H9 (cell line): ENCODE data around the gene CST6. TPM values are rescaled to one million over a fixed set of nuclear protein-coding genes. Genes with fewer than 3 reads are reported as not detected.

Source experiments
- DNase-seq: peaks from one replicate; pipeline ENCODE4 v3.0.0-alpha.2; 2017
- H2AFZ ChIP-seq: one replicate; pipeline ENCODE4 v1.6.1; 2013; ENCODE audit warnings: mild to moderate bottlenecking, low read length, control low read depth, moderate library complexity
- H2AK5ac ChIP-seq: 2 replicates; pipeline ENCODE4 v1.6.1; 2013; ENCODE audit warnings: low read length, control low read depth, mixed read lengths; ENCODE audit not compliant: insufficient read length
- H2BK120ac ChIP-seq: one replicate; pipeline ENCODE4 v1.6.1; 2013; ENCODE audit warnings: low read depth, mild to moderate bottlenecking, low read length, control low read depth, inconsistent platforms; ENCODE audit not compliant: poor library complexity, severe bottlenecking
- H2BK12ac ChIP-seq: 2 replicates; pipeline ENCODE4 v1.6.1; 2013; ENCODE audit warnings: low read length, control low read depth, mixed read lengths, low read depth; ENCODE audit not compliant: insufficient read length
- H2BK15ac ChIP-seq: 2 replicates; pipeline ENCODE4 v1.6.1; 2013; ENCODE audit warnings: low read depth, low read length, control low read depth
- H2BK20ac ChIP-seq: one replicate; pipeline ENCODE4 v1.6.1; 2013; ENCODE audit warnings: low read depth, mild to moderate bottlenecking, low read length, control low read depth, inconsistent platforms; ENCODE audit not compliant: poor library complexity, severe bottlenecking
- H2BK5ac ChIP-seq: 2 replicates; pipeline ENCODE4 v1.6.1; 2013; ENCODE audit warnings: low read length, control low read depth, mixed read lengths; ENCODE audit not compliant: insufficient read length
- H3K14ac ChIP-seq: 2 replicates; pipeline ENCODE4 v1.6.1; 2013; ENCODE audit warnings: low read length, control low read depth; ENCODE audit not compliant: insufficient read depth
- H3K18ac ChIP-seq: 2 replicates; pipeline ENCODE4 v1.6.1; 2013; ENCODE audit warnings: low read depth, mild to moderate bottlenecking, mixed read lengths, low read length, control low read depth; ENCODE audit not compliant: insufficient read length
- H3K23ac ChIP-seq: 2 replicates; pipeline ENCODE4 v1.6.1; 2013; ENCODE audit warnings: low read length, control low read depth, mixed read lengths, low read depth; ENCODE audit not compliant: insufficient read length
- H3K23me2 ChIP-seq: 2 replicates; pipeline ENCODE4 v1.6.1; 2013; ENCODE audit warnings: low read depth, mild to moderate bottlenecking, mixed read lengths, low read length, control low read depth; ENCODE audit not compliant: insufficient read length, poor library complexity, severe bottlenecking
- H3K27ac ChIP-seq: 2 replicates; pipeline ENCODE4 v1.5.1; 2013; ENCODE audit warnings: low read length, control low read depth, mixed read lengths, low read depth; ENCODE audit not compliant: insufficient read length
- H3K27me3 ChIP-seq: 2 replicates; pipeline ENCODE4 v1.6.1; 2013; ENCODE audit warnings: low read length, control low read depth, inconsistent platforms; ENCODE audit not compliant: insufficient read depth
- H3K4ac ChIP-seq: 2 replicates; pipeline ENCODE4 v1.6.1; 2013; ENCODE audit warnings: low read depth, mild to moderate bottlenecking, control low read depth, inconsistent platforms, low read length, moderate library complexity
- H3K4me1 ChIP-seq: 2 replicates; pipeline ENCODE4 v1.6.1; 2013; ENCODE audit warnings: low read length, control low read depth, inconsistent platforms; ENCODE audit not compliant: insufficient read depth
- H3K4me2 ChIP-seq: 2 replicates; pipeline ENCODE4 v1.6.1; 2013; ENCODE audit warnings: low read length, control low read depth, mixed read lengths; ENCODE audit not compliant: insufficient read length, insufficient read depth
- H3K56ac ChIP-seq: 2 replicates; pipeline ENCODE4 v1.6.1; 2013; ENCODE audit warnings: low read depth, mild to moderate bottlenecking, mixed read lengths, low read length, control low read depth; ENCODE audit not compliant: insufficient read length
- H3K79me1 ChIP-seq: 2 replicates; pipeline ENCODE4 v1.6.1; 2013; ENCODE audit warnings: low read depth, mild to moderate bottlenecking, moderate library complexity, low read length, control low read depth, inconsistent platforms; ENCODE audit not compliant: insufficient read depth, poor library complexity, severe bottlenecking
- H3K79me2 ChIP-seq: 2 replicates; pipeline ENCODE4 v1.6.1; 2013; ENCODE audit warnings: low read length, control low read depth, inconsistent platforms; ENCODE audit not compliant: insufficient read depth
- H3K9ac ChIP-seq: 2 replicates; pipeline ENCODE4 v1.6.1; 2013; ENCODE audit warnings: low read length, control low read depth, mixed read lengths; ENCODE audit not compliant: insufficient read length; ENCODE audit errors: extremely low read depth
- H3K9me3 ChIP-seq: one replicate; pipeline ENCODE4 v1.6.1; 2013; ENCODE audit warnings: low read depth, low read length, inconsistent platforms; ENCODE audit not compliant: control insufficient read depth
- H3T11ph ChIP-seq: one replicate; pipeline ENCODE4 v1.6.1; 2013; ENCODE audit warnings: mild to moderate bottlenecking, low read length, control low read depth, inconsistent platforms
- H4K20me1 ChIP-seq: one replicate; pipeline ENCODE4 v1.6.1; 2013; ENCODE audit not compliant: control insufficient read depth, insufficient read length, insufficient read depth
- H4K5ac ChIP-seq: 2 replicates; pipeline ENCODE4 v1.6.1; 2013; ENCODE audit warnings: low read depth, mild to moderate bottlenecking, mixed read lengths, low read length, control low read depth; ENCODE audit not compliant: insufficient read length
- H4K8ac ChIP-seq: replicated peaks from 2 replicates; pipeline ENCODE4 v1.6.1; 2013; ENCODE audit warnings: low read length, control low read depth, mixed read lengths, low read depth; ENCODE audit not compliant: insufficient read length
- H4K91ac ChIP-seq: 2 replicates; pipeline ENCODE4 v1.6.1; 2013; ENCODE audit warnings: low read depth, mild to moderate bottlenecking, moderate library complexity, mixed read lengths, low read length, control low read depth; ENCODE audit not compliant: insufficient read length
- H3K27ac Mint-ChIP-seq, 3 experiments: 2 replicates in 2 of 3; 3 replicates in 1 of 3; pipeline ENCODE4 v1.8.0; 2020 to 2021; ENCODE audit warnings: mixed read lengths in 3 of 3, mild to moderate bottlenecking in 1 of 3, moderate library complexity in 1 of 3
- H3K27me3 Mint-ChIP-seq: 2 replicates; pipeline ENCODE4 v1.8.0; 2021; ENCODE audit warnings: low read depth, mild to moderate bottlenecking, moderate library complexity, mixed read lengths
- H3K36me3 Mint-ChIP-seq, 3 experiments: 2 replicates in 2 of 3; 3 replicates in 1 of 3; pipeline ENCODE4 v1.8.0; 2020 to 2021; ENCODE audit warnings: low read depth in 3 of 3, mixed read lengths in 3 of 3; ENCODE audit not compliant: insufficient read depth in 1 of 3
- H3K4me1 Mint-ChIP-seq, 2 experiments: 2 replicates each; pipeline ENCODE4 v1.8.0; 2020; ENCODE audit warnings: mixed read lengths in 2 of 2
- H3K4me3 Mint-ChIP-seq, 2 experiments: 2 replicates in 1 of 2; 3 replicates in 1 of 2; pipeline ENCODE4 v1.8.0; 2020 to 2021; ENCODE audit warnings: mild to moderate bottlenecking in 2 of 2, mixed read lengths in 2 of 2, moderate library complexity in 1 of 2
- H3K9me3 Mint-ChIP-seq, 2 experiments: 2 replicates in 1 of 2; 3 replicates in 1 of 2; pipeline ENCODE4 v1.8.0; 2020; ENCODE audit warnings: mild to moderate bottlenecking in 2 of 2, mixed read lengths in 2 of 2, moderate library complexity in 1 of 2
- CTCF ChIP-seq: fragments of 200-600 bp; sonication (generic); conservative IDR thresholded peaks from 3 replicates; pipeline ENCODE4 v1.8.0; 2021; ENCODE audit warnings: antibody characterized with exemption, mild to moderate bottlenecking
- WGBS: extraction: QIAGEN DNeasy Blood & Tissue Kit; methylation state at CpG from one replicate; pipeline ENCODE4 v1.1.7; 2013; ENCODE audit warnings: missing lambda C conversion rate, low lambda C conversion rate, mixed read lengths; ENCODE audit not compliant: insufficient read length; ENCODE audit errors: extremely low coverage; 5-methylcytosine and 5-hydroxymethylcytosine counted together
- total RNA-seq: library from RNA; stranded (reverse); gene quantifications from 2 replicates; pipeline ENCODE4 v1.2.1, GENCODE V29; 2021

CST6 gene
- total RNA-seq, 1 experiment from 2014 or later, result not detected

GRCh38 chr11:66003291-66003690 lies 8.5 kb upstream of the CST6 start:
- H3K4me1 ChIP-seq, result no peaks in the 10 kb centered on the region
- no peaks in the 10 kb centered on the region for H4K20me1 ChIP-seq
- H3K18ac ChIP-seq, result no peak overlapping the region
- H3T11ph ChIP-seq, result no peak overlapping the region
- H2BK120ac ChIP-seq, result no peak overlapping the region
- H2BK20ac ChIP-seq, result no peak overlapping the region
- H3K79me1 ChIP-seq, result no peaks in the 10 kb centered on the region
- no peaks in the 10 kb centered on the region for H3K27me3 ChIP-seq
- DNase-seq, result no peak
- no peak overlapping the region for H3K23ac ChIP-seq
- H4K91ac ChIP-seq, result no peak overlapping the region
- Mint-ChIP-seq H3K27me3 (no peaks in the 10 kb centered on the region), H3K4me1 (peaks cover 27 to 31% of the 10 kb centered on the region in 2 experiments), H3K4me3 (peak overlapping the region; percentile 99 to 100), H3K9me3 (no peaks in the 10 kb centered on the region), H3K36me3 (peaks cover 33 to 58% (median 48%) of the 10 kb centered on the region in 3 experiments), H3K27ac (peak overlapping the region in 2 of 3 experiments; percentile 72 to 85; a peak in 4 of 7 replicates)
- H4K5ac ChIP-seq, result no peak overlapping the region
- H3K9me3 ChIP-seq, result no peaks in the 10 kb centered on the region
- TF ChIP-seq CTCF, result no peak
- no peak overlapping the region for H3K56ac ChIP-seq
- no peak overlapping the region for H3K4ac ChIP-seq
- H3K27ac ChIP-seq, result no peak overlapping the region
- no peak overlapping the region for H2BK15ac ChIP-seq
- H3K14ac ChIP-seq, result no peak overlapping the region
- H2AFZ ChIP-seq, result no peak overlapping the region
- peaks cover 8% of the 10 kb centered on the region; the same call in 1 of the 2 replicates for H3K79me2 ChIP-seq
- H3K23me2 ChIP-seq, result peaks cover 12% of the 10 kb centered on the region
- no CpG with 5 or more reads among the region's 6 CpGs for WGBS
- no peak overlapping the region for H2AK5ac ChIP-seq
- no peak overlapping the region for H3K9ac ChIP-seq
- no peak overlapping the region for H2BK12ac ChIP-seq
- peak overlapping the region; percentile 98 for H3K4me2 ChIP-seq
- no peak overlapping the region for H4K8ac ChIP-seq
- no peak overlapping the region for H2BK5ac ChIP-seq
